IPS-15b (cell line): ENCODE measurements around the gene TMEM167A.
"Not testable (repeated sequence)": the region's sequence is repeated elsewhere in the genome, so short reads cannot be mapped to it uniquely, and the experiment has no call there.

ENCODE experiments used
- H3K27me3 ChIP-seq: one replicate; pipeline ENCODE4 v1.6.1; 2013; ENCODE audit warnings: low read length; ENCODE audit not compliant: control insufficient read depth, insufficient read depth
- H3K36me3 ChIP-seq: one replicate; pipeline ENCODE4 v1.6.1; 2013; ENCODE audit warnings: low read length; ENCODE audit not compliant: control insufficient read depth, insufficient read depth
- H3K4me1 ChIP-seq: one replicate; pipeline ENCODE4 v1.6.1; 2013; ENCODE audit warnings: mild to moderate bottlenecking, low read length; ENCODE audit not compliant: control insufficient read depth, insufficient read depth
- H3K4me3 ChIP-seq: one replicate; pipeline ENCODE4 v1.5.1; 2013; ENCODE audit warnings: low read depth, low read length
- H3K9ac ChIP-seq: one replicate; pipeline ENCODE4 v1.6.1; 2013; ENCODE audit warnings: low read depth, mild to moderate bottlenecking, low read length
- H3K9me3 ChIP-seq: one replicate; pipeline ENCODE4 v1.6.1; 2013; ENCODE audit warnings: mild to moderate bottlenecking, low read length; ENCODE audit not compliant: control insufficient read depth, insufficient read depth

The TMEM167A gene

DNA sequence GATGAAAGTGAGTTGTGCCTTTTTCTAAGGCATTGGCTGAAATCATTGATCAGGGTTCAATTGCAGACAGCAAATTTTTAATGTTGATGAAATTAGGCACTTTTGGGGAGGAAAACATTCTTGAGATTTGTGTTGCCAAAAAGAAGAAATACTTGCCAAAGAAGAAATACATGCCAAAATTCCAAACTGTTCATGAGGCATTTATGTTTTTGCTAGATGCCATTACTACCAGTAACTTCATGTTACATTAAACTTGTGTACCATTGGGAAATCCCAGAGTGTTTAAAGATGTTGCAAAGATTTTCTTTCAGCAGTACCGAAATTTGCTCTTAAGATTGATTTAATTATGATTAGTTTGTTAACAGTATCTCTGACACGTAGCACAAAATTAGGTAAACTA lies 7.1 kb upstream of the TMEM167A start:
- H3K27me3 ChIP-seq, result no peaks in the 10 kb centered on the region
- no peak overlapping the region for H3K4me3 ChIP-seq
- no peaks in the 10 kb centered on the region for H3K36me3 ChIP-seq
- no peaks in the 10 kb centered on the region for H3K9me3 ChIP-seq
- no peak overlapping the region for H3K9ac ChIP-seq
- peaks cover 8% of the 10 kb centered on the region for H3K4me1 ChIP-seq

- H3K36me3 ChIP-seq, result no peaks in the 10 kb centered on the region
Measured at GRCh38 chr5:83082750-83083149, 5.6 kb upstream of the TMEM167A start.

GRCh38 chr5:83077662-83078261 lies 568 bp upstream of the TMEM167A start:
- H3K9ac ChIP-seq, result peak overlapping the region; percentile 74
- peak overlapping the region; percentile 78 for H3K4me3 ChIP-seq
- H3K36me3 ChIP-seq, result no peaks in the 10 kb centered on the region
- H3K4me1 ChIP-seq, result peaks cover 19% of the 10 kb centered on the region
- H3K27me3 ChIP-seq, result no peaks in the 10 kb centered on the region
- no peaks in the 10 kb centered on the region for H3K9me3 ChIP-seq

More at GRCh38 chr5:83082750-83083149, 5.6 kb upstream of the TMEM167A start:
- no peak overlapping the region for H3K4me3 ChIP-seq
- no peaks in the 10 kb centered on the region for H3K9me3 ChIP-seq
- no peak overlapping the region for H3K9ac ChIP-seq
- peaks cover 8% of the 10 kb centered on the region for H3K4me1 ChIP-seq
- no peaks in the 10 kb centered on the region for H3K27me3 ChIP-seq

DNA sequence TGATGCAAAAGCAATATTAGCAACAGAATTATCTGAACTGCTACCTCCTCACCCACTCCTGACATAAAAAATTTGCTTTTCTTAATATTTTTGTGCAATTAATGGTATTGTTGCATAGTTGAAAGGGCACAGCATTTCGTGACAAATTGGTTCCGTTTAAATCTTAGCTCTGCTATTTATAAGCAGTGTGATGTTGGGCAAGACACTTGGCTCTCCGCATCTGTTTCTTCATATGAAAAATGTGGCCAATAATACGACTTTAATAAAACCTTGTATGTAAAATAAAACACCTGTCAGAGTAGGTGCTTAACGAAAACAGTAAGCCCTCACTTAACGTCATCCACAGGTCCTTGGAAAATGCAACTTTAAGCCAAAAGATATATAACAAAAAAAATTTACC lies 4.2 kb downstream of the TMEM167A start:
- H3K9ac ChIP-seq, result no peak overlapping the region
- no peaks in the 10 kb centered on the region for H3K9me3 ChIP-seq
- H3K4me3 ChIP-seq, result no peak overlapping the region
- no peaks in the 10 kb centered on the region for H3K27me3 ChIP-seq
- H3K4me1 ChIP-seq, result peaks cover 39% of the 10 kb centered on the region
- no peaks in the 10 kb centered on the region for H3K36me3 ChIP-seq

GRCh38 chr5:83071286-83072051 lies 5.7 kb downstream of the TMEM167A start:
- Histone ChIP-seq H3K36me3 (no peaks in the 10 kb centered on the region), H3K9me3 (no peaks in the 10 kb centered on the region), H3K27me3 (no peaks in the 10 kb centered on the region), H3K9ac (no peak overlapping the region), H3K4me1 (peaks cover 46% of the 10 kb centered on the region), H3K4me3 (peak overlapping the region; percentile 20)

GRCh38 chr5:83069096-83069799 lies 7.9 kb downstream of the TMEM167A start:
- no peak overlapping the region for H3K4me3 ChIP-seq
- no peaks in the 10 kb centered on the region for H3K27me3 ChIP-seq
- H3K9ac ChIP-seq, result no peak overlapping the region
- peaks cover 43% of the 10 kb centered on the region for H3K4me1 ChIP-seq
- no peaks in the 10 kb centered on the region for H3K36me3 ChIP-seq
- H3K9me3 ChIP-seq, result no peaks in the 10 kb centered on the region

DNA sequence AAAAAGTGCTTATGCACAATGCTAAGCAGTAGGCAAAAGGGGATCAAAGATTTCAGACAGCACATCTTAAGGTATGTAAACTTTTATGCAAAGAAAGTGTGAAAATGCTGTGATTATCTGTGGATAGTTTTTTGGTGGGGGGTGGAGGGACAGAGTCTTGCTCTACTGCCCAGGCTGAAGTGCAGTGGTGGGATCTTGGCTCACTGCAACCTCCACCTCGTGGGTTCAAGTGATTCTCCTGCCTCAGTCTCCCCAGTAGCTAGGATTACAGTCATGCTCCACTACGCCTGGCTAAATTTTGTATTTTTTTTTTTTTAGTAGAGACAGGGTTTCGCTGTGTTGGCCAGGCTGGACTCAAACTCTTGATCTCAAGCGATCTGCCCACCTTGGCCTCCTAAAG lies 9.8 kb downstream of the TMEM167A start:
- not testable (repeated sequence) for H3K9me3 ChIP-seq, H3K36me3 ChIP-seq
- peaks cover 40% of the 10 kb centered on the region for H3K4me1 ChIP-seq

GRCh38 chr5:83066548-83067110 lies 10.6 kb downstream of the TMEM167A start:
- Histone ChIP-seq H3K9ac (no peak overlapping the region), H3K36me3 (no peaks in the 10 kb centered on the region), H3K4me3 (no peak overlapping the region), H3K4me1 (peaks cover 36% of the 10 kb centered on the region), H3K9me3 (no peaks in the 10 kb centered on the region), H3K27me3 (no peaks in the 10 kb centered on the region)

More for the DNA sequence above, 9.8 kb downstream of the TMEM167A start:
- not testable (repeated sequence) for H3K27me3 ChIP-seq, H3K9ac ChIP-seq, H3K4me3 ChIP-seq

GRCh38 chr5:83059341-83059740 lies 17.9 kb downstream of the TMEM167A start:
- H3K36me3 ChIP-seq, result no peaks in the 10 kb centered on the region
- no peaks in the 10 kb centered on the region for H3K27me3 ChIP-seq
- no peaks in the 10 kb centered on the region for H3K9me3 ChIP-seq
- H3K9ac ChIP-seq, result no peak overlapping the region
- no peak overlapping the region for H3K4me3 ChIP-seq
- H3K4me1 ChIP-seq, result no peaks in the 10 kb centered on the region

DNA sequence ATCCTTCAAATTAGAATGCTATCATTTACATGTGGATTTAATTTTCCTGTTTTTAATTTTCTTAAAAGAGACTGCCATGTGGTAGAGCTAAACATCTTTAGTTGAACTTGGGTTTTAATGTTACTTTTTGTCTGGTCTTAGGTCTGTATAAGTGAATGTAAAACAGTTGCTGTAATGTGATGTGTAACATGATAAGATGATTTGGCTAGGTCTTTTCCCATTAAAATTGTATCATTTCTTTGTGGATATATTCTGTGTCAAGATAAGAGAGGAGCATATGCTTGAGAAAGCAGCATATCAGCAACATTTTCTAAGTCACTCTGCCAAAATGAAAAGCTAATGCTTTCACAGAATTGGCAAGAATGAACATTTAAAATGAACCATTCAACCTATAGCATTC lies 18.5 kb downstream of the TMEM167A start:
- H3K9ac ChIP-seq, result no peak overlapping the region
- no peaks in the 10 kb centered on the region for H3K4me1 ChIP-seq
- no peak overlapping the region for H3K4me3 ChIP-seq
- no peaks in the 10 kb centered on the region for H3K36me3 ChIP-seq
- H3K27me3 ChIP-seq, result no peaks in the 10 kb centered on the region
- H3K9me3 ChIP-seq, result no peaks in the 10 kb centered on the region

GRCh38 chr5:83055166-83055565 lies 22.0 kb downstream of the TMEM167A start:
- H3K4me3 ChIP-seq, result no peak overlapping the region
- no peaks in the 10 kb centered on the region for H3K4me1 ChIP-seq
- H3K27me3 ChIP-seq, result no peaks in the 10 kb centered on the region
- no peak overlapping the region for H3K9ac ChIP-seq
- H3K36me3 ChIP-seq, result no peaks in the 10 kb centered on the region
- H3K9me3 ChIP-seq, result no peaks in the 10 kb centered on the region
